ENCODE results near the gene AKT1. TPM values are rescaled to one million over a fixed set of nuclear protein-coding genes. Genes with fewer than 3 reads are reported as not detected.

Gene AKT1
- total RNA-seq, 1 donor from 2014 or later: 92.8 TPM

DNA sequence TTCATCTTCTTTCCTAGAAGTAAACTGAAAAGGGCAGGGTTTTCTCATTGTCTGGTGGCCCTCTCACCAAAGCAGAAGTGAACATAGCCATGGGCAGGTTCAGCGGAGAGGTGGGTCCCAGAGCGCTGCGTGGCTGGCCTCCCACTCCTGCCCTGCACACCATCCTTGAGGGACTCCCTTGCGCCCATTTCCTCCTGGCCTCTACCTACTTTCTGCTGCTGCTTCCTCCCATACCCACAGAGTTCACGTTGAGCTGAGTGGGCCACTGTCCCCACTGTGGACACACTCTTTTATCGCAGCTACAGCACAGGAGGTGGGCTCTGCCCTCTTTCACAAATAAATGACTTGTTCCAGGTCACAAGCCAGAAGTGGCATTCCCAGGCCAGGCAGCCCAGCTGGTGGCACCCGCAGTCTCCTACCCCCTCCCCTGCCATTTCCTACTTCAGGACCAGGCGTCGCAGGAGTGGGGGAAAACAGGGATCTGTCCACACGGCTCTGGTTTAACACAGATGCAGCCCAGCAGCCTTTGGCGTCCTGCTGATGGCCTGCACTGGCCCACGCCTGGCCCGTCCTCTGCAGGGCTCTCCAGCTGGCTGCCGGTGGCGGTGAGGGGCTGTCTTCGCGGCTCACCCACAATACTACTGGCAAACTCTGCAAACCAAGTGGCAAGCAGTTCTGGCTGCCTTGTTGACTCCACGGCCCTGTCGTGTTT, 37.7 kb downstream of the AKT1 start:
- intact Hi-C loops (cut with DNase I): no loop called here
- Histone ChIP-seq H3K4me1 (peaks cover 25% of the 10 kb centered on the region), H3K4me3 (no peak overlapping the region), H3K27ac (no peak overlapping the region), H3K36me3 (peaks cover 0 to 29% of the 10 kb centered on the region in 2 donors), H3K27me3 (no peaks in the 10 kb centered on the region), H3K9me3 (no peaks in the 10 kb centered on the region)
- DNase-seq (ENCODE audit: extremely low spot score in 2 of 2): no peak
- TF ChIP-seq POLR2AphosphoS5 (IDR thresholded peaks at IDR 0.05; ENCODE audit: insufficient read depth in 1 of 2, low read depth in 1 of 2): no peak
- TF ChIP-seq, protein P1, sequence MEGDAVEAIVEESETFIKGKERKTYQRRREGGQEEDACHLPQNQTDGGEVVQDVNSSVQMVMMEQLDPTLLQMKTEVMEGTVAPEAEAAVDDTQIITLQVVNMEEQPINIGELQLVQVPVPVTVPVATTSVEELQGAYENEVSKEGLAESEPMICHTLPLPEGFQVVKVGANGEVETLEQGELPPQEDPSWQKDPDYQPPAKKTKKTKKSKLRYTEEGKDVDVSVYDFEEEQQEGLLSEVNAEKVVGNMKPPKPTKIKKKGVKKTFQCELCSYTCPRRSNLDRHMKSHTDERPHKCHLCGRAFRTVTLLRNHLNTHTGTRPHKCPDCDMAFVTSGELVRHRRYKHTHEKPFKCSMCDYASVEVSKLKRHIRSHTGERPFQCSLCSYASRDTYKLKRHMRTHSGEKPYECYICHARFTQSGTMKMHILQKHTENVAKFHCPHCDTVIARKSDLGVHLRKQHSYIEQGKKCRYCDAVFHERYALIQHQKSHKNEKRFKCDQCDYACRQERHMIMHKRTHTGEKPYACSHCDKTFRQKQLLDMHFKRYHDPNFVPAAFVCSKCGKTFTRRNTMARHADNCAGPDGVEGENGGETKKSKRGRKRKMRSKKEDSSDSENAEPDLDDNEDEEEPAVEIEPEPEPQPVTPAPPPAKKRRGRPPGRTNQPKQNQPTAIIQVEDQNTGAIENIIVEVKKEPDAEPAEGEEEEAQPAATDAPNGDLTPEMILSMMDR (IDR thresholded peaks at IDR 0.05): no peak

DNA sequence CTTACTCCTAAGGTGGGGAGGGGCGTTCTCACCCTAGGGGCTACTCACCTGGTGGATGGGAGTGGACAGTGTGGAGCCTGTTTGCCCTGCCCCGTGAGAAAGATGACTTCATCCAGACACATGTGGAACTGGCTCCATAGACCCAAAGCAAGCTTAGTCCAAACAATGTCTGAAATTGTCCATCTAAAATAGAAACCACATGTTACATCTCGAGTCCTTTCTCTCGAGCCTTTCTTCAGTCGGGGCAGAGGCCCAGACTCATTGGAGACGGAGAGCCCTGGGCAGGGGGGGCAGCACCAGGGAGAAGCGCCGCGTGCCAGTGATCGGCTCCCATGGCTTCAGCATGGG, 38.3 kb downstream of the AKT1 start:
- no peaks in the 10 kb centered on the region for H3K9me3 ChIP-seq
- peaks cover 26% of the 10 kb centered on the region for H3K4me1 ChIP-seq
- H3K36me3 ChIP-seq: peaks cover 0 to 29% of the 10 kb centered on the region in 2 donors
- TF ChIP-seq, protein P1 (IDR thresholded peaks at IDR 0.05): no peak
- TF ChIP-seq POLR2A (IDR thresholded peaks at IDR 0.05): no peak
- no peak for TF ChIP-seq POLR2AphosphoS5 (IDR thresholded peaks at IDR 0.05; ENCODE audit: insufficient read depth in 1 of 2, low read depth in 1 of 2)
- H3K27me3 ChIP-seq: no peaks in the 10 kb centered on the region
- no peak overlapping the region for H3K27ac ChIP-seq
- intact Hi-C loops (cut with DNase I): no loop called here
- no peak overlapping the region for H3K4me3 ChIP-seq
- DNase-seq (ENCODE audit: extremely low spot score in 2 of 2): no peak

DNA sequence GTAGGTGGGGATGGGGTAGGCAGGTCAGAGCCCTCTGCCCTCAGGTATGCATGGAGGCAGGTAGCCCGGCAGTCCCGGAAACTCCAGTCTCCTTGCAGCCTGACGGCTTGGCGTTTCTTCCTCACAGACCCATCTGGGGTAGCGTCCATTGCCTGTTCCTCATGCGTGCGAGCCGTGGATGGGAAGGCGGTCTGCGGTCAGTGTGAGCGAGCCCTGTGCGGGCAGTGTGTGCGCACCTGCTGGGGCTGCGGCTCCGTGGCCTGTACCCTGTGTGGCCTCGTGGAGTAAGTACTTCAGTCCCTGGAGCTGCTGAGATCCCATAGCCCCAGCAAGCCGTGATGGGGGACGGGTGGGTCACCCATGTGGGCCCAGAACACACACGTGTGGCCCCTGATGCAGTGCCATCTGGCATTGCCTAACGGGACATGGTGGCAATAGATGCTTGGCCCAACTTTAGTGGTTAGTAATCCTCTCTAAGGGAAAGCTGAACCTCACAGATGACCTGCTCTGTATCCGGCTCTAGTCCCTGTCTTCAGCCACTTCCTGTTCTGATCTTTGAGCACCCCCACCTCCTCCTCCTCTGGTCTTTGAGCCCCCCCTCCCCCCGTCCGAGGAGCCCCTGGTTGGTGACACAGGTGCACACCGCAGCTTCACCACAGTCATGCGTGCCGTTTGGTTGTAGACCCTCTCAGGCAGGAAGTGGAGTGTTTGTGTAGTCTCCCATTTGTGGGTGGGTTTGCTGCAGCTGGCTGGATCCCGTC, 38.9 kb downstream of the AKT1 start:
- H3K9me3 ChIP-seq: no peaks in the 10 kb centered on the region
- peaks cover 0 to 29% of the 10 kb centered on the region in 2 donors for H3K36me3 ChIP-seq
- DNase-seq (ENCODE audit: extremely low spot score in 2 of 2): no peak
- no peak overlapping the region for H3K27ac ChIP-seq
- H3K27me3 ChIP-seq: no peaks in the 10 kb centered on the region
- peaks cover 32% of the 10 kb centered on the region for H3K4me1 ChIP-seq
- H3K4me3 ChIP-seq: no peak overlapping the region
- intact Hi-C loops (cut with DNase I): no loop called here
- TF ChIP-seq POLR2A (IDR thresholded peaks at IDR 0.05) (no peak), POLR2AphosphoS5 (IDR thresholded peaks at IDR 0.05; ENCODE audit: insufficient read depth in 1 of 2, low read depth in 1 of 2) (no peak)
- TF ChIP-seq, protein P1 (IDR thresholded peaks at IDR 0.05): no peak

DNA sequence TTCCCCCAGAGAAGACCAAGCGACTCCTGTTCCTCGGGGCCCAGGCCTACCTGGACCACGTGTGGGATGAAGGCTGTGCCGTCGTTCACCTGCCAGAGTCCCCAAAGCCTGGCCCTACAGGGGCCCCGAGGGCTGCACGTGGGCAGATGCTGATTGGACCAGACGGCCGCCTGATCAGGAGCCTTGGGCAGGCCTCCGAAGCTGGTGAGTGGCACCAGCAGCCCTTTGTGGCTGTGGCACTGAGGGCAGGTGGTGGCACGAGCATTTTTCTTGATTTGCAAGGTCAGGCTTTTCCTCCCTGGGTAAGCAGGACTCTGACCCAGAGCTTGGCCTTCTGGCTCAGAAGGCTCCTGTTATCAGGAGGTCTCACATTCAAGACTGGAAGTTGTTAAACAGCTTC, 39.9 kb downstream of the AKT1 start:
- H3K9me3 ChIP-seq: no peaks in the 10 kb centered on the region
- TF ChIP-seq POLR2A (IDR thresholded peaks at IDR 0.05): no peak
- TF ChIP-seq POLR2AphosphoS5 (IDR thresholded peaks at IDR 0.05; ENCODE audit: insufficient read depth in 1 of 2, low read depth in 1 of 2): no peak
- TF ChIP-seq, protein P1 (IDR thresholded peaks at IDR 0.05): no peak
- peaks cover 32% of the 10 kb centered on the region for H3K4me1 ChIP-seq
- no peak for DNase-seq (ENCODE audit: extremely low spot score in 2 of 2)
- H3K4me3 ChIP-seq: no peak overlapping the region
- intact Hi-C loops (cut with DNase I): no loop called here
- H3K27me3 ChIP-seq: no peaks in the 10 kb centered on the region
- H3K36me3 ChIP-seq: peaks cover 0 to 29% of the 10 kb centered on the region in 2 donors
- no peak overlapping the region for H3K27ac ChIP-seq
